Measurements from ENCODE around the gene SP100.
A peak's percentile ranks its signal among the peaks of the same experiment; 100 is the strongest.
"Not testable (repeated sequence)": the region's sequence is repeated elsewhere in the genome, so short reads cannot be mapped to it uniquely, and the experiment has no call there.

SP100 gene

DNA sequence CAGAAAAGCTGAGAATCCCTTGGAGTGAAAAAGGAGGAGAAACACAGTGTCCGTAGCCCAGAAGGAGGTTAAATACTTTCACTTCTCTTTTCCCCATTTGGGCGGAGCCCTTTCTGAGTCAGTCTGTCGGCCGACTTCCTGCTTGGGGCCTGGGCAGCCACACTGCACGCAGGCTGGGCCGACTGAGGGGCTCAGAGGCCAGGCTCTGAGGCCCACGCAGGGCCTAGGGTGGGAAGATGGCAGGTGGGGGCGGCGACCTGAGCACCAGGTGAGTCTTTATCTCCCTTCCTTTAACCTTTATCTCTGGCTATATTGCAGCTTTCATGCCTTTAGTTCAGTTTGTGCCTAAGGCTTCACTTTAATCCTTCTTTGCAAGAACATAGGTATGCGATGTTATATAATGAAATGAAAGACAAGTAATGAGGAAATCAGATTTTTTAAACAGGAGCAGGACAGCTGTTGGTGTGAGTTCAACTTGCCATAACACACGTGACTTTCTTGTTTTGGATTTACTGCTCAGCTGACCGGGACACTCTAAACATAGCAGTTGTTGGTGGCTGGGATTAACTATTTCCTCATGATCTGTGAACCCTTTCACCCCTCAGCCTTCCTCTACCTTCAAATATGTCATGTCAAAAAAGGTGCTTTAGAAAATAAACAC lies at the start of gene SP100:
Gene SP100 (plus strand): TSS at position 141 of the 661 bp plus-strand sequence. CDS start 96 bp downstream, at position 237.
- peak; percentile 10 for DNase-seq

- no peak for DNase-seq
Observed at GRCh38 chr2:230382108-230382507, 33.9 kb upstream of the SP100 start.

DNA sequence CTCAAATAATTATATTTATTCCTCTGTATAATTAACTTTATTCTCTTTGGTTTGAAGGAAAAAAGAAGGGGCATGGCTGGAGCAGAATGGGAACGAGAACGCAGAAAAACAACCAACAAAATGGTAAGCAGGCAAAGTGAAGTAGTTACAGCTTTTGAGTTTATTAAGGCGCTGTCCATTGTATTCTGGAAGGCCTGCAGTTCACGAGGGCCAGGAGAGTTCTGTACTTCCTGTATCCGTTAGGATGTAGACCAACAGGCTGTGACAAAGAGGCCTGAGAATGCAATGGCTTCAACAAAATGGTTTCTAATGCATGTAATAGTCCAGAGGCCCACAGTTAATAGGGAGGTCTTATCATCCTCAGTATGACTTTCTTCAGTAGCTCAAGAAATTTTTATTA lies 32.5 kb upstream of the SP100 start:
- no peak for DNase-seq

DNA sequence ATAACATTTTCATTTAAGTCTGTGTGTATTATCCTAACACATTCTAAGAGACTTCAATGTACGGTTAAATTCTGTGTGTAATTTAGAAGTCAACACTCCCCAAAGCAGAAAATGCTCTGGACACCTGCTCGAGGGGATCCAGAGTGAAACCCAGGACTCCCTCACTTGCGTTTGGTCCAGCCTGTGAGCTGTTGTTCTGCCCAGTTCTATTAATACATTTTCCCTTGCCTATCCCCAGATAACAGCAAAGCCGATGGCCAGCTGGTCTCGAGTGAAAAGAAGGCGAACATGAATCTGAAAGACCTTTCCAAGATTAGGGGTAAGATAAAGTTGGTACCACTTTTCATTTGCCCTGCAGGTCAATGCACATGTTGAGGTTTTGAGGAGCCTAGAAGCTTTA lies 31.0 kb upstream of the SP100 start:
- no peak for DNase-seq

- no peak for DNase-seq
Observed at GRCh38 chr2:230394301-230394700, 21.7 kb upstream of the SP100 start.

GRCh38 chr2:230398698-230399097 lies 17.3 kb upstream of the SP100 start:
- DNase-seq: not testable (repeated sequence)

- no peak for DNase-seq
Observed at GRCh38 chr2:230400041-230400440, 16.0 kb upstream of the SP100 start.

GRCh38 chr2:230400454-230400853 lies 15.5 kb upstream of the SP100 start:
- DNase-seq: no peak

- DNase-seq: not testable (repeated sequence)
Observed at GRCh38 chr2:230401026-230401425, 15.0 kb upstream of the SP100 start.

DNA sequence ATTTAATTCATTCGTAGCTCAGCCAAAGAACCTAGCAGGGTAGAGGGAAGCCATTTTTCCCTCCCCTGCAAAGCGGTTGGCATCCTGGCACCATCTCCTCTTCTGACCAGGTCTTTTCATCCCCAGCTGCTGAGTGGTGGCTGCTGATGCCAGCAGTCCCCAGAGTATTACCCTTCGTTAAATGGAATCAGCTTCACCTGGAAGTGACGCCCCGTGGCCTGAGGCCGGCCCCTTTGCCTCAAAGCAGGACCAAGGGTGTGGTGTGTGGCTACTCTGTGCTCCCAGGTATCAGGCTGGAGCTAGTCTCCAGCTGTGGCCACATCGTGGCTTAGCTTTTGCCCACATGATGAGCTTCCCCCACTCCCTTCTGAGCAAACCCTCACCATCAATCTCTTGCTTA lies 12.3 kb upstream of the SP100 start:
- DNase-seq: no peak

GRCh38 chr2:230405824-230406223 lies 10.2 kb upstream of the SP100 start:
- DNase-seq: no peak

DNA sequence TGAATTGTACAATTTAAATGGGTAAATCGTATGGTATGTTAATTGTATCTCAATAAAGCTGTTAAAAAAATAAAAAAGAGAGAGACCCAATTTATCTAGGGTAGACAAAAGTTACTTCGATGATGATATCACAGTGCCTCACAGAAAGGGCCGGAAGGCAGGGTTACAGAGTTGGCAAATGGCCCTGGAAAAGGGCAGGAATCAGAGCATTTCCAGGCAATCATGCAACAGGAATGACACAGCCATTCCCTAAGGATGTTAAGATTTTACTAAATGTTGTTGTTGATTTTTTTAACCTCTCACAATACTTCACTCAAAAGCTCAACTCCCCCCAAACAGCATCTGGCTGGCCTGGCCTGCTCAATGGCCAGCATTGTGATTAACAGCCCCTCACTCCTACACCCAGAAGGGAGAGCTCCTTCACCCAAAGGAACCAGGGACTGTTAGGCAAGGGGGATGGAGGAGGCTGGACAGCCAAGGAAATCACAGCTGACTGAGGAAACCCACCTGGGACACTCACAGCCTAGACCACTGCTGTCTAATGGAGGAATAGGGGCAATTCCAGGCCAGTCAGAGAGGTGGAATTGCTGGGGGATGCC lies 7.7 kb upstream of the SP100 start:
- peak; percentile 3 for DNase-seq

- not testable (repeated sequence) for DNase-seq
Observed at GRCh38 chr2:230409316-230409715, 6.7 kb upstream of the SP100 start.

DNA sequence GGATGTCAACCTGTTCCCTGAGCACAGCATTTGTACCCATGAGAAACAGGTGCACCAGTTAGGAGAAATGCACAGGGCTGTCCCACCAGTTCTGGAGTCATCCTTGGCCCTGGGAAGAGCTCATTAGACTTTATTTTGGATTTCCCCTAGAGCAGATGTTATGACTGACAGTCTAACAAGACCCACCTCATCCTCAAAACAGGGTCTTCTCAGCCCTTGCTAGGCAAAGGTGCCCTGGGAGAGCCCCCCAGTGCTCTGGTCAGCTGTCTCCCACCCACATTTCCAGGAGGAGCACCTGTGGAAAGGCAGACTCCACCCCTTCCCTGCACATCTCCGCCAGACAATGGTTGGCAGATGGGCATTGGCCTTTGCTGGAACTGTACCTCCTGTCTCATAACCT lies 5.7 kb upstream of the SP100 start:
- DNase-seq: no peak

GRCh38 chr2:230410861-230411569 lies 5.0 kb upstream of the SP100 start:
- no peak for DNase-seq

DNA sequence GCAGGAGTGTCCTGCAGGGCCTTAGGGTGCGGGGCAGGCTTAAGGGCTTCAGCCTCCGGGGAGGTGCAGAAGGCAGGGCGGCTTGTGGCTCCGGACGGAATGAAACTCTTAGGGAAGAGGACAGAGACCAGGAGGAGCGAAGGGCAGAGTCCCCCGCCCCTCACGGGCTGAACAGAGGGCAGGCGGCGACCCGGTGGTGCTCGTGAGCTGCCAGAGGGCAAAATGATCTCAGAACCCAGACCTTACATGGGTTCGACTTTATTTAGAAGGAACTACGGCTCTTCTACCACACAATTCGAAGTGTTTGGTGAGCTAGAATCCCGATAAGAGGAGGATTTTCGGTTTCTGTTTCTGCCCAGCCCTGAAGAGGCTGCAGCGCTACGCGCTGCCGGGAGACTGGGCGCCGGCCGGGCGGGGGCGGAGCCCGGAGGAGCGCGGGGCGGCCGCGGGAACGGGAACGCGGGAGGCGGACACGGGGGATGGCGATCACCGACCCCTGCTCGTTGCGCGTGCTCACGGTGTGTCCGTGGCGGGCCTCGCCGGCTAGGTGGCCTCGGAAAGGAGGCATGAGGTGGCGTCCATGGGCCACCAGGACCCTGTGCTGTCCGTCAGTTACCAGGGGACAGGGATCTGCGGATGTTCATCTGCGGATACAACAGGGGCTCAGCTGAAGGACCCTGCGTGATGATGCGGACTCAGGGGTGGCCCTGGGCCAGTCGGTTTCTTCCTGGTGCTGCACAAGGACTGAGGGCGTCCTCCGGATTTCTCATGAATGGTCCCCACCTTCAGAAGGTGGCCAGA lies 4.2 kb upstream of the SP100 start:
- peak; percentile 15 for DNase-seq

DNA sequence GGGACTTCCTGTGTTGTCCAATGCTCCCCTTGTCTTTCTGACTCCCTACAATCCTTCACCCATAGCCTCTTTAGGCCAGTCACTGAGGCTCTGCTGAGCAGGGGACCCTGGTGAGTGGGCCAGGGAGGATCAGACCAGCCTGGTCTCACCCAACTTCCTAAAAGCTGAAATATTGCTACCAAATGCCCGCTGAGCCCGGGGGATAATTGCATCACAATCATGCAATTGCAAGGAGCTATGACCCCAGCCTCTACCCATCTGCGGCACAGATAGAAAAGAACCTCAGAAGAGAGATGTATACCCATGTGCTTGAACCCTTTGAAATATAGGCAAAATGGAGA lies 3.7 kb upstream of the SP100 start:
- no peak for DNase-seq

DNA sequence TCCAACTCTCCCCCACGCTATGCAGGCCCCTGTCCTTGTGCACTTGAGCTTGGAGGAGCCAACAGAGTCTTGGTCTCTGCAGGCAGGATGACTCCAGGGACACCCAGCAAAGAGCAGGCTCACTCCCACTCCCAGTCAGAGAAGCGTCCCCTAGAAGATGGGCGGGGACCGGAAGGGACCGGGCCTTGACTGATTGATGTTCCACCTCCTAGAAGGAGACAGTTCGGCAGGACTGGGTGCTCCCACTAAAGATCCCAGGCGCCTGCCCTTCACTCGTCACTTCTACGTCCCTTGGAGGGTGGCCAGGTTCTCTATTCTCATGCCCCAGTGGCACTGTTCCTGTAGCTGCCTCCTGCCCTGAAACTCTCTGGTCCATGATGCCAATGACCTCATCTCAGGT lies 3.2 kb upstream of the SP100 start:
- no peak for DNase-seq

- DNase-seq: no peak
Observed at GRCh38 chr2:230413479-230413878, 2.5 kb upstream of the SP100 start.

DNA sequence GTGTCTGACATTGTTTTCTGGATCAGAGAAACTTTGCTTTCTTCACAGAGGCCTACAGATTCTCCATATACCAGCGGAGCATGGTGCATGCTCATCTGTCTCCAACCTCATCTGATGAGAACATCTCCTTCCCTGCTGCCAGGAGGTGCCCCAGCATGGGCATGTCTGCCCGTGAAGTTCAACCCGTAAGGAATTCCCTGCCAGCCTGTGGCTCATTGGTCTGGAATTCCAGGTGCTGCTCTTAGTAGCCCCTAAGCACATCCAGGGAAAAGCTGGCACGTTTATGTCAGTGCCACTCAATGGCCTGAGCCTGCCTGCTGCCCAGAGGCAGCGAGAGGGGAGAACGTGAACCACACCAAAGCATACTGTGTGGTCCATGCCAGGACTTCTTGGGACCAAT lies 1.7 kb upstream of the SP100 start:
- no peak for DNase-seq

- DNase-seq: no peak
Observed at GRCh38 chr2:230417436-230417835, 1.4 kb downstream of the SP100 start.

GRCh38 chr2:230418341-230419016 lies 2.5 kb downstream of the SP100 start:
- no peak for DNase-seq

DNA sequence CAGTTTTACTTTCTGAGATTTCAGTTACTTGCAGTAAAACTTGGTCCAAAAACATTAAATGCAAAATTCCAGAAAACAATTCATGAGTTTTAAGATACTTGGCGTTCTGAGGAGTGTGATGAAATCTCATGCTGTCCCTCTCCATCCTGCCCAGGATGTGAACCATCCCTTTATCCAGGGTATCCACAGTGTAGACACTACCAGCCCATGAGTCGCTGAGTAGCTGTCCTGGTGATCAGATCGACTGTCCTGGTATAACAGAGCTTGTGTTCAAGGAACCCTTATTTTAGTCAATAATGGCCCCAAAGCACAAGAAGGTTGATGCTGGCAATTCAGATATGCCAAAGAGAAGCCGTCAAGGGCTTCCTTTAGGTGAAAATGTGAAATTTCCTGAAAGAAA lies 3.2 kb downstream of the SP100 start:
- no peak for DNase-seq
